ENCODE measurements around the gene KIF3B.

DNA sequence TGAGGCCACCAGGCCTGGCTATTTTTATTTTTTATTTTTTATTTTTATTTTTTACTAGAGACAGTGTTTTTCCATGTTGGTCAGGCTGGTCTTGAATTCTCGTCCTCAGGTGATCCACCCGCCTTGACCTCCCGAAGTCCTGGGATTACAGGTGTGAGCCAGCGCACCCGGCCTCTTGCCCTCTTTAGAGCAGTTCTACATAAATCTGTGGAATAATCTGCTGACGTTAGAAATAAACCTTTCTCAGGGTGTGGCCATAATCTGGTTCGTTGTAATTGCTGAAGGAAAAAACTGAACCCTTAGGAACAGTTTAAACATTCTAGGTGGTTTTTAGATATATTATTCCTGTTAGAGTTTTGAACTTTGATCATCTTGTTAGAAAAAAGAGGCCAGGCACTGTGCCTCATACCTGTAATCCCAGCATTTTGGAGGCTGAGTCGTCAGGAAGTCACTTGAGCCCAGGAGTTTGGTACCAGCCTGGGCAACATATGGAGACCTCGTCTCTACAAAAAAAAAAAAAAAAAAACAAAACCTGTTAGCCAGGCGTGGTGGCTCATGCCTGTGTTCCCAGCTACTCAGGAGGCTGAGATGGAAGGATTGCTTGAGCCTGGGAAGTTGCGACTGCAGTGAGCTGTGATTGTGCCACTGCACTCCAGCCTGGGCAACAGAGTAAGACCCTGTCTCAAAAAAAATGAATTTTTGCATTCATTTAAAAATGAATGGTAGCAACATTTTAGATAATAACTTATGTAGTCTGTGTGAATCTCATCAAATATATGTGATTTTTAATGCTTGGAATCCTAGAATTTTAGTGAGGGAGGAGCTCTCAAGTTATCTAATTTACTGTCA is 104.9 kb downstream of the KIF3B start:
- TF ChIP-seq, protein P1, sequence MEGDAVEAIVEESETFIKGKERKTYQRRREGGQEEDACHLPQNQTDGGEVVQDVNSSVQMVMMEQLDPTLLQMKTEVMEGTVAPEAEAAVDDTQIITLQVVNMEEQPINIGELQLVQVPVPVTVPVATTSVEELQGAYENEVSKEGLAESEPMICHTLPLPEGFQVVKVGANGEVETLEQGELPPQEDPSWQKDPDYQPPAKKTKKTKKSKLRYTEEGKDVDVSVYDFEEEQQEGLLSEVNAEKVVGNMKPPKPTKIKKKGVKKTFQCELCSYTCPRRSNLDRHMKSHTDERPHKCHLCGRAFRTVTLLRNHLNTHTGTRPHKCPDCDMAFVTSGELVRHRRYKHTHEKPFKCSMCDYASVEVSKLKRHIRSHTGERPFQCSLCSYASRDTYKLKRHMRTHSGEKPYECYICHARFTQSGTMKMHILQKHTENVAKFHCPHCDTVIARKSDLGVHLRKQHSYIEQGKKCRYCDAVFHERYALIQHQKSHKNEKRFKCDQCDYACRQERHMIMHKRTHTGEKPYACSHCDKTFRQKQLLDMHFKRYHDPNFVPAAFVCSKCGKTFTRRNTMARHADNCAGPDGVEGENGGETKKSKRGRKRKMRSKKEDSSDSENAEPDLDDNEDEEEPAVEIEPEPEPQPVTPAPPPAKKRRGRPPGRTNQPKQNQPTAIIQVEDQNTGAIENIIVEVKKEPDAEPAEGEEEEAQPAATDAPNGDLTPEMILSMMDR (IDR thresholded peaks at IDR 0.05; ENCODE audit: low read length), result no peak
- TF ChIP-seq EZH2 (optimal IDR thresholded peaks at IDR 0.05; ENCODE audit: low read depth, low read length), result no peak
